ENCODE measurements around the gene NME2. TPM values are rescaled to one million over a fixed set of nuclear protein-coding genes. Genes with fewer than 3 reads are reported as not detected.

NME2 gene
- total and polyA plus RNA-seq, 4 donors = 90.2 to 777 (median 658) TPM

DNA sequence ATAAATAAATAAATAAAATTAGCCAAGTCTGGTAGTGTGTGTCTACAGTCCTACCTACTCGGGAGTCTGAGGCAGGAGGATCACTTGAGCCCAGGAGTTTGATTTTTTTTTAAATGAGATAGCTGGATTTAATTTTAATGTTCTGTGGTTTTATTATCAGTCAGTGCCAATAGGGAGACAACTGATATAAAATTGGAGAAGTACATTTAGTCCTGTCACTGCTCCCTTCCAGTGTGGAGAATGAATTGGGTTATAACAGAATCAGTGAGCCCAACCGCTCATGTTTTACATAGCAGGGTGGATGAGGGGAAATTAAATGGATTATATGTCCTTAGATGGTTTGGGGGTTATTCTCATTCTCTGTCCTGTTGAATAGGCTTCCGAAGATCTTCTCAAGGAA lies 6.6 kb upstream of the NME2 start:
- TF ChIP-seq, protein P1, sequence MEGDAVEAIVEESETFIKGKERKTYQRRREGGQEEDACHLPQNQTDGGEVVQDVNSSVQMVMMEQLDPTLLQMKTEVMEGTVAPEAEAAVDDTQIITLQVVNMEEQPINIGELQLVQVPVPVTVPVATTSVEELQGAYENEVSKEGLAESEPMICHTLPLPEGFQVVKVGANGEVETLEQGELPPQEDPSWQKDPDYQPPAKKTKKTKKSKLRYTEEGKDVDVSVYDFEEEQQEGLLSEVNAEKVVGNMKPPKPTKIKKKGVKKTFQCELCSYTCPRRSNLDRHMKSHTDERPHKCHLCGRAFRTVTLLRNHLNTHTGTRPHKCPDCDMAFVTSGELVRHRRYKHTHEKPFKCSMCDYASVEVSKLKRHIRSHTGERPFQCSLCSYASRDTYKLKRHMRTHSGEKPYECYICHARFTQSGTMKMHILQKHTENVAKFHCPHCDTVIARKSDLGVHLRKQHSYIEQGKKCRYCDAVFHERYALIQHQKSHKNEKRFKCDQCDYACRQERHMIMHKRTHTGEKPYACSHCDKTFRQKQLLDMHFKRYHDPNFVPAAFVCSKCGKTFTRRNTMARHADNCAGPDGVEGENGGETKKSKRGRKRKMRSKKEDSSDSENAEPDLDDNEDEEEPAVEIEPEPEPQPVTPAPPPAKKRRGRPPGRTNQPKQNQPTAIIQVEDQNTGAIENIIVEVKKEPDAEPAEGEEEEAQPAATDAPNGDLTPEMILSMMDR (IDR thresholded peaks at IDR 0.05; ENCODE audit: control extremely low read depth, extremely low read depth) = no peak
- no peak overlapping the region for H3K4me3 ChIP-seq
- no peaks in the 10 kb centered on the region for H3K9me3 ChIP-seq (ENCODE audit: control insufficient read depth in 4 of 4, insufficient read depth in 3 of 4, low read length in 3 of 4)
- H3K36me3 ChIP-seq (ENCODE audit: control insufficient read depth in 4 of 4, insufficient read depth in 4 of 4, low read length in 4 of 4) = peaks cover 11 to 27% (median 15%) of the 10 kb centered on the region in 4 donors
- no peak for ATAC-seq (ENCODE audit: insufficient read depth, low FRiP score)
- 98 to 100% methylated on average over 3 of the region's 3 CpGs for WGBS, 2 donors
- no peak for DNase-seq
- no peaks in the 10 kb centered on the region for H3K27me3 ChIP-seq (ENCODE audit: control insufficient read depth in 3 of 3, insufficient read depth in 3 of 3, low read length in 2 of 3)
- H3K9ac ChIP-seq (ENCODE audit: insufficient read depth in 1 of 2, low read length in 2 of 2) = no peak overlapping the region
- H3K4me1 ChIP-seq (ENCODE audit: control insufficient read depth in 5 of 5, insufficient read depth in 5 of 5, low read length in 5 of 5) = peaks cover 0 to 2% (median 0%) of the 10 kb centered on the region in 5 donors
- H3K27ac ChIP-seq (ENCODE audit: low read depth in 1 of 2, low read length in 1 of 2) = no peak overlapping the region

DNA sequence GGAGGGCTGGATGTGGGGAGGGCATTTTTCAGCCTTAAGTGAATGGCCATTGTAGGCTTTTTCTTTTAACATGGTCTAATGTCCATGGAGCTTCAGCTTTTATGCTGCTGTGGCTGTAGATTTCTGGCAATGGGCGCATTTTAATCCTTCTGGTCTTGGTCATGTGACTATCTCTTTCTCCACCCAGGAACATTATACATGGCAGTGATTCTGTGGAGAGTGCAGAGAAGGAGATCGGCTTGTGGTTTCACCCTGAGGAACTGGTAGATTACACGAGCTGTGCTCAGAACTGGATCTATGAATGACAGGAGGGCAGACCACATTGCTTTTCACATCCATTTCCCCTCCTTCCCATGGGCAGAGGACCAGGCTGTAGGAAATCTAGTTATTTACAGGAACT lies 4.7 kb upstream of the NME2 start:
- Histone ChIP-seq H3K4me1 (ENCODE audit: control insufficient read depth in 5 of 5, insufficient read depth in 5 of 5, low read length in 5 of 5) (peaks cover 0 to 7% (median 3%) of the 10 kb centered on the region in 5 donors), H3K9me3 (ENCODE audit: control insufficient read depth in 4 of 4, insufficient read depth in 3 of 4, low read length in 3 of 4) (no peaks in the 10 kb centered on the region), H3K27me3 (ENCODE audit: control insufficient read depth in 3 of 3, insufficient read depth in 3 of 3, low read length in 2 of 3) (no peaks in the 10 kb centered on the region), H3K27ac (ENCODE audit: low read depth in 1 of 2, low read length in 1 of 2) (no peak overlapping the region), H3K9ac (ENCODE audit: insufficient read depth in 1 of 2, low read length in 2 of 2) (no peak overlapping the region), H3K36me3 (ENCODE audit: control insufficient read depth in 4 of 4, insufficient read depth in 4 of 4, low read length in 4 of 4) (peaks cover 11 to 27% (median 15%) of the 10 kb centered on the region in 4 donors), H3K4me3 (no peak overlapping the region)
- no peak for DNase-seq
- no peak for ATAC-seq (ENCODE audit: insufficient read depth, low FRiP score)
- TF ChIP-seq, protein P1 (IDR thresholded peaks at IDR 0.05; ENCODE audit: control extremely low read depth, extremely low read depth) = no peak
- 48 to 85% methylated on average over 3 of the region's 3 CpGs for WGBS, 2 donors

DNA sequence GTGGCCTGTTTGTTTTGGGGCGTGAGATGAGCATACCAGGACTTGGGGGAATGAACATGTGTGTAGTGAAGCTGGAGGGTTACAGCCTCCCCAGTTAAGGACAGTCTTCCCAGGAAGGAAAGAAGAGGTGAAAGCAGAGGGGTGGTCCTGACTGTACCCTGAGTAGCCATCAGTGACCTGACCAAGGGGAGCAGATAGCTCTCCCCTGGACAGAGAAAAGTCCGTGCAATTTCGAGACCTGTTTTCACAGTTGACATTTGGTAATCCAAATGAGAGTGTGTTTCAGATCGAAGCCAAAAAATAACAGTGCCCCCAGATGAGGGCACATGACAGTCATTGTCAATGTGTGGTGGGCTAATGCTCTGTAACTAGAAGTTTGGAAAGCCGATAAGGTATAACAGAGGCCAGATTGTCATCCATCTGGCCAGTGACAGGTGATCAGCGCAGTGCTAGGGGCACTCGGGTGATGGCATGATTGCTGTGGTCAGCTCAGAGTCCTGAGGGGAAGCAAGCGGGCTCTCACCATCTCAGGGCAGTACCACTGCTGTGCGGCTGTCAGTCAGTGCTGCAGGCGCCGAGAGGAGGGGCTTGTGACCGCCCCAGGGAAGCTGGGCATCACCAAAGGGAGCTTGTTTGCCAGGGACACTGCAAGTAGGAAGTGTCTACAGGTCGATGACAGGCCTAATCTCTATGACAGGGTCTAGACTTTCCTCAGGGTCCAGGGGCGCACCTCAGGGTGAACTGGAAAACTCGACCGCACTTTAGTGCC lies 1.1 kb upstream of the NME2 start:
- peaks cover 17 to 24% (median 20%) of the 10 kb centered on the region in 4 donors for H3K36me3 ChIP-seq (ENCODE audit: control insufficient read depth in 4 of 4, insufficient read depth in 4 of 4, low read length in 4 of 4)
- WGBS, 2 donors = 72 to 81% methylated on average over 16 of the region's 16 CpGs
- H3K4me1 ChIP-seq (ENCODE audit: control insufficient read depth in 5 of 5, insufficient read depth in 5 of 5, low read length in 5 of 5) = peaks cover 0 to 15% (median 4%) of the 10 kb centered on the region in 5 donors
- TF ChIP-seq, protein P1 (IDR thresholded peaks at IDR 0.05; ENCODE audit: control extremely low read depth, extremely low read depth) = no peak
- no peak overlapping the region for H3K4me3 ChIP-seq
- DNase-seq (no peak), ATAC-seq (ENCODE audit: insufficient read depth, low FRiP score) (no peak)
- peak overlapping the region; percentile 78 to 93 for H3K27ac ChIP-seq (ENCODE audit: low read depth in 1 of 2, low read length in 1 of 2)
- H3K27me3 ChIP-seq (ENCODE audit: control insufficient read depth in 3 of 3, insufficient read depth in 3 of 3, low read length in 2 of 3) = no peaks in the 10 kb centered on the region
- H3K9me3 ChIP-seq (ENCODE audit: control insufficient read depth in 4 of 4, insufficient read depth in 3 of 4, low read length in 3 of 4) = no peaks in the 10 kb centered on the region
- peak overlapping the region in 1 of 2 donors; percentile 94 for H3K9ac ChIP-seq (ENCODE audit: insufficient read depth in 1 of 2, low read length in 2 of 2)
